T follicular helper cell (primary cell): ENCODE measurements around the gene PTPMT1.

Source experiments
- DNase-seq: peaks from one replicate; pipeline ENCODE4 v3.0.0-alpha.2; 2020; ENCODE audit warnings: low read depth

Gene PTPMT1

DNA sequence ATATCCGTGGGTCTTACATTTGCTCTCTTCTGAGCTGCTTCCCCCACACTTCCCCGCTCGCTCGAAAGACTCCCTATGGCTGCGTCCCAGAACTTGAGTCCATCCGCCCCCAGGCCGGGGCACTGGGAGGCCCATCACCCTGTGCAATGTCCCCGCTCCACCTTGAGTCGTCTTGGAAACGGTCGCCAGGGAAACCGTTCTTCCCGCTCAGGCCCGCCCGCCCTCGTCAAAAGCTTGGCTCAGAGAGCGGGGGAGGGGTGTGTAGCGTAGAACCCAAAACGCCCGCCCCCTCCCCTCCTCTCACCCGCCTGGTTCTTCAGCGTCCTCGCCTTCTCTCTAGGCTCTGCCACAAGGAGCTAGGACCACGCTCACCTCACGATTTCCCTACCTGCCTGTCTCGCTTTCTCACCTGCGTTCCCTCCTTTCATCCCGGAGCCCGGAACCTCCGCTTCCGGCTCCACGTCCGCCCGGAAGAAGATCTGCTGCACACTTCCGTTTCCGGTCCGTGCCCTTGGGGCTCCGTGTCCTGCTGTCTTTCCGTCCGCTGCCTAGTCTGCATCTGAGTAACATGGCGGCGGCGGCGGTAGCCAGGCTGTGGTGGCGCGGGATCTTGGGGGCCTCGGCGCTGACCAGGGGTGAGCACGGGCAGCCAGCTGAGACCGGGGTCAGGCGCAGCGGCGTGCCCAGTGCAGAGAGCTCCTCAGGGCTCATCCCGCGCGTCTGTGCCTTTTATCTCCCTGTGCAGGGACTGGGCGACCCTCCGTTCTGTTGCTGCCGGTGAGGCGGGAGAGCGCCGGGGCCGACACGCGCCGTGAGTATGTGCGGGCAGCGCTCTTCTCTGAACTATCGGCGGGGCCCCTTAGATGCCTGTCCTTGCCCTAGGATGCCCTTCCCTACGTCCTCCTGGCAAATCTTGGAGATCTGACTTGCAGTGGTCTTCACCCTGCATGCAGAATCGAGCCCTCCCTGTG, 13.4 kb downstream of the PTPMT1 start, which contains the start of the genes KBTBD4 and NDUFS3:
Gene KBTBD4, minus strand, starts transcription at position 447 of the 971 bp plus-strand sequence. Its CDS starts 19 bp downstream, at position 428.
Gene NDUFS3, plus strand, starts transcription at position 551 of the 971 bp plus-strand sequence. Its CDS starts 18 bp downstream, at position 569.
- DNase-seq = peak; percentile 84

DNA sequence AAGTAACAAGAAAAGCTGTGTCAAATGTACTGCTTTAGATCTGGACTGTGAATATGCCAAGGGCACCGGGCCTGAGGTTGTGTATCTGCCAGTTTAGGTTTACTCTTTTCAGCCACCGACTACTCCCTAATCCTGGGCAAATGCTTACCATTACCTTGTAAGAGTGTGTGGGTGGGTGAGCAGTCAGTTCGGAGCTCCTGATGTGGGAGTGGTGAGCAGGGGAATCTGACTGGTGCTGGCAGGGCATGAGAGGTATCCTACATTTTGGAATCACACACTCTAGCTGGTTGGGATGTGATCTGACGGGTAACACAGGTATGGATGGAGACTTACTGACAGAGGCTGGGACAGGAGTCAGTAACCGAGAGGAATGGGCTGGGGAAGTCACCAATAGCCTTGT, 18.4 kb downstream of the PTPMT1 start:
- no peak for DNase-seq

DNA sequence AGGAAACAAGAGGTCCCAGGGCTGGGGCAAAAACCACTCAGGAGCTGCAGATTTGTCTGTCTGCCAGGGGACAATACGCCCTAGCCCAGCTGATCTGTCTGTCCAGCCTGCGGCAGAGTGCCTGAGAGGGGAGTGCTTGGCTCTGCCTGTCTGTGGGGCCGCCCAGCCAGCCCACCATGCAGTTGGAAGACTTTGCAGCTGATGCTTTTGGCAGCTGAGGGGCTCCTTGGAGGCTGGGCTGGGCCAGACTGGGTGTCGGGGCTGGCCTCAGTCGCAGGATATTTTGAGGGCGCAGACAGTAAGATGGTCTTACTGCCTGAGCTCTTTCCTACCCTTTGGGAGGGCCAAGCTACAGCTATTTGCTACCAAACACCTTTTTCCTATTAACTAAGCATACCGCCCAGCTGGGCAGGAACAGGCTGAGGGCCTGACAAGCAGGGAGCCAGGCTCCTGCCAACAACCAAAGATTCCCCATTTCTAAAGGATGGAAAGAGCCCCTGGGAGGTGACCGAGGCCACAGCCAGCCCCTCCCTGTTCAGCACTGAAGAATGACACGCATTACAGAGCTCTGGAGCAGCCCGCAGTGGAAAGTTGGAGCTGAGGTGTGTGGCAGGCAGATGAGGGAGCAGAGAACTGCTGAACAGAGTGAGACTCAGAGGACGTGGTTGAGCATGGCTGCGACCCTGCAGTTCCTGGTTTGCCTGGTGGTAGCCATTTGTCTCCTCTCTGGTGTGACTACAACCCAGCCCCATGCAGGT, 20.9 kb downstream of the PTPMT1 start, which contains the start of gene FAM180B:
Gene FAM180B, plus strand, starts transcription at position 581 of the 758 bp plus-strand sequence. Its CDS starts 91 bp downstream, at position 672.
- DNase-seq = no peak

DNA sequence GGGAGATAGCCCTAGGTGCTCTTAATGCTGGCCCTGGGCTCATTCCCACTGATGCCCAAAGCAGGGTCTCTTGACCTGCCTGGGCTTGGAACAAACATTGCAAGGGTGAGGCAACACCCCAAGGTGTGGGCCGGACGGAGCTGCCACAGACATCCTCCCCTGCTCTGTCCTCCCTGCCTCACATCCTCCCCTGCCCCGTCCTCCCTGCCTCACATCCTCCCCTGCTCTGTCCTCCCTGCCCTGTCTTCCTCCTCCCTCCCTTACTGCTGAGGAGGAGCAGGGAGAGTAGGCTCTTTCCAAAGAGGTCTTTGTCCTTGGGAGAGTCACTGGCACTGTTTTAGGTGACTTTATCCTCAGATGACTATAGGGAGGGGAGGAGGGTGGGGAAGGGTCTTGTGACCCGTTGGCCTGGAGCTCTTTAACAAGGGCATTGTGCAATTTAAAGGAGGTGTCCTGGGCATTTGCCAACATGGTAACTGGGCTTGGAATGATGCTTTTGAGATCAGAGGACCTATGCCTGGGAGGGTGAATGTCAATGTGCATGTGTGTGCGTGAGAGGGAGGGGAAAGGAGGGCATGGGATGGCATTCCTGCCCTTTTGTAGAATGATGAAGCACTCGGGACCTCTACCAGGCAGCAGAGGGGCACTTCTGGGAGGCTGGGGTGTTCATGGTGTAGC, 21.8 kb downstream of the PTPMT1 start:
- no peak for DNase-seq

DNA sequence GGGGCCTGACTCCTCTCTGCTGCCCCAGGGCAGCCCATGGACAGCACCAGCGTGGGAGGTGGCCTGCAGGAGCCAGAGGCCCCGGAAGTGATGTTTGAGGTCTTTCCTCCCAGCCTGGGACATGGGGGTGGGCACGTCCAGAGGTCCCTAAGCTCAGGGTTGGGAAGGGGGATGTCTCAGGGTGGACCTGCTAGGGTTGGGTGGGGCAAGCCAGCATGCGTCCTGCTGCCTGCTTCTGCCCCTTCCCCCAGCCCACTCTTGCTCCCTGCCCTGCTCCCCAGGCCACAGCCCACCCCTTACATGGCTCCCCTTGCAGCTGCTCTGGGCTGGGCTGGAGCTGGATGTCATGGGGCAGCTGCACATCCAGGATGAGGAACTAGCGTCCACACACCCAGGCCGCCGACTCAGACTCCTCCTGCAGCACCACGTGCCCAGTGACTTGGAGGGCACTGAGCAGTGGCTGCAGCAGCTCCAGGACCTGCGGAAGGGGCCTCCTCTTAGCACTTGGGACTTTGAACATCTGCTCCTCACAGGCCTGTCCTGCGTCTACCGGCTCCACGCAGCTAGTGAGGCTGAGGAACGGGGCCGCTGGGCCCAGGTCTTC, 22.4 kb downstream of the PTPMT1 start:
- no peak for DNase-seq

DNA sequence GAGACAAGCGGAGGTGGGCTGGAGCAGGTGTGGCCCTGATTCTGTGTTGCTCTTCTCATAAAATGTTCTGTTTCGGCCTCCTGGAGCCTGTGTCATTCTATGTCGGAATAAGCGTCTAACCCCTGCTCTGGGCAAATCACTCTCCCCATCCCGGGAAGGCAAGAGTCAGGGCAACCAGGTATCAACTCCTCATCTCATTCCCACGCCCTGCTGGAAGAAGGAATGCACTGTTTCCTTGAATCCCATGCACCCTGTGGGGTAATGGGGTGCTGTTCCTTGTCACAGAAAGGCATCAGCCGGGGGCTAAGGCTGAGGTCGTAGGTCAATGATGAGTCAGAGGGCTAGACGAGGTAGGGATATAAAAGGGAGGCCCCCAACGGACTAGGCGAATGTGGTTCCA, 23.7 kb downstream of the PTPMT1 start:
- no peak for DNase-seq

DNA sequence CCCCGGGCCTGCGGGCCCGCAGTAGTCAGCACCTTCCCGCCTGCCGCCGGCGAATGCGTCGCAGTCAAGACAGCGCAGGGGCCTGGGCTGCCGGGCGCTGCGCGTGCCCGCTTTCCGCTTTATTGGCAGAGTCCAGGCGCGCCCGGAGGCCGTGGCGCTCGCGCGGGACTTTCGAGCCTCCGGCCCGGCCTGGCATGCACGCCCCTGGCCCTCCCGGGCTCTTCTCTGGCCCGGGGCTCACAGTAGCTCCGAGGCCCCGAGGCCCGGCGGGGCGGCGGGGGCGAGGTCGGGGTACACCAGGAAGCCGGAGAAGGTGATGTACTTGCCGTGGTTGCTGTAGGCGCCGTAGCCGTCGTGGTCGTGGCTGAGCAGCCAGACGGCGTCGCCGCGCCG, 24.2 kb downstream of the PTPMT1 start:
- no peak for DNase-seq

DNA sequence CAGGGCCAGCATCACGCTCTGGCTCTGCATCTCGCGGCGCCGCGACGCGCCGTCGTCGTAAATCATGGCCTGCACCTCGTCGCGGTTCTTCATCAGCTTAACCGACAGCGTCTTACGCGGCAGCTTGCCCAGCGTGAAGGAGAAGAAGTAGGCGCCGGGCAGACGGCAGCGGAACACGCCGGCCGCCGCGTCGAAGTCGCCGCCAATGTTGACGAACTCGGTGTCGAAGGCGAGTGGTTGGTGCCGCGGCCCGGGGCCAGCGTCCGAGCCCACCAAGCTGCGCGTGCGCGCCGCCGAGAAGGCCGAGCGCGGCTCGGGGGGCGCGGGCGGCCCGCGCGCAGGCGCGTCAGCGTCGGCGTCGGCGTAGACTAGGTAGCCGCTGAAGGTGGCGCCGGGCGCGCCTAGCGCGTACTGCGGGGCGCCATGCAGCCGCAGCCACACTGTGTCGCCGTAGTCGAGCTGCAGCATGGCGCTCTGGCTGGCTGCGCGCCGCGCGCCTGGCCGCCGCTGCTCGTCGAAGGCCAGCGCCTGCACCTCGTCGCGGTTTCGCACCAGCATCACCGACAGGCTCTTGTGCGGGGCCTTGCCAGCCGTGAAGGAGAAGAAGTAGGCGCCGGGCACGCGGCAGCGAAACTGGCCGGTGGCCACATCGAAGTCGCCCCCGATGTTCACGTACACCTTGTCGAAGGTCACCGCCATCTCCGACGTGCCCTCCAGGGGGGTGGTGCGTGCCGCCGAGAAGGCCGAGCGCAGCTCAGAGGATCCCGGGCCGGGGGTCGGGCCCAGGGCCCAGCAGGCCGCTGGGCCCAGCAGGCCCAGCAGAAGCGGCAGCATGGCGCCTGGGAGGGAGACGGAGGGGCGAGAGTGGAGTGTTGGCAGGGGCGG, 24.8 kb downstream of the PTPMT1 start:
- no peak for DNase-seq

DNA sequence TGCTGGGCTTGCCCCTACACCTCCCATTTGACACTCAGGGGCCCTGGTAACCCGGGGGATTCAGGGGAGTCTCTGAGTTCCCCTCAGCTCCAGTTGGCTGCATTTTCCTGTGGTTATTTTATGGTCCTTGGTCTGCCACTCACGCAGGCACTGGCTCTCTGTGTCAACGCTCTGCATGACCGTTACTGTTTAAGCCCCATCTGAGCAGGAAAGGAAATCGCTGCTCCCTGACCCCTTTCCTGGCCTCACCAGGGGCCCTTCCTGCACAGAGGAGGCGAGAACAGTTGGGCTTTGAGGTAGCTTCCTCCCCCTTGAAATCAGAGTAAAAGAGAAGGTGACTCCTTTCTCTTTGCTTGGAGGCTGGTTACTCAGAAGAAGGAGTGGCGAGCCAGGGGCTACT, 26.4 kb downstream of the PTPMT1 start:
- no peak for DNase-seq

DNA sequence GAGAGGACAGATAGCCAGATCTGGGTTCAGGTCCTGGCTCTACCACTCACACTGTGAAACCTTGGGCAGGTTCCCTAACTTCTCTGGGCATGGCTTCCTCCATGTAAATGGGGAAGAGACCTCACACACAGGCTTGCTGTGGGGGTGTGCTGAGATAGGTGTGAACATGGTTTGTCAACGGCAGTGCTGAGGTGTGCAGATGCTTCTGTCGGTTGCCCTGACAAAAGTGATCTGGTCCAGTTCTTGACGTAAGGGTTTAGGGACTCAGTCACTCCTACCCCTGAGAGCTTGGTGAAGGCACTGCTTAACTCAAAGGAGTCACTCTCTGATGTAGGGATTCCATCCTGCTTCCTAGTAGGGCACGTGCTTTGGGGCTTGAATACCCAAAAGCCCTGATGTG, 26.9 kb downstream of the PTPMT1 start:
- no peak for DNase-seq

DNA sequence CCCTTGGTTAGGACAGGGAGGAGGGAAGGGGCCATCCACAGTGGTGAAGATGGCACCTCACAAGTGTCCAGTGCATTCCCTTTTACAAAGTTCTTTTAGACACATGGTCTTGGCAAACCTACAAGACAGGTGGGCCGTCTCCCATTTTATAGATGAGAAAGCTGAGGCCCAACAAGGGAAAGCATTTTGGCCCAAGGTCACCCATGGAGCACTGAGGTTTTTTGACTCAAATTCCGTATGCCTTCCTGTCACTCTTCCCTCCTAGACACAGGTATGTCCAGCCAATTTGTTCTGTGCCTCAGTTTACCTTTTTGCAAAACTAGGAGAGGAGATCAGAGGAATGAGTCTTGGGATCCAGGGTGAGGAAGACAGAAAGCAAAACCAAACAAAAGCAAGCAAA, 27.6 kb downstream of the PTPMT1 start:
- no peak for DNase-seq

DNA sequence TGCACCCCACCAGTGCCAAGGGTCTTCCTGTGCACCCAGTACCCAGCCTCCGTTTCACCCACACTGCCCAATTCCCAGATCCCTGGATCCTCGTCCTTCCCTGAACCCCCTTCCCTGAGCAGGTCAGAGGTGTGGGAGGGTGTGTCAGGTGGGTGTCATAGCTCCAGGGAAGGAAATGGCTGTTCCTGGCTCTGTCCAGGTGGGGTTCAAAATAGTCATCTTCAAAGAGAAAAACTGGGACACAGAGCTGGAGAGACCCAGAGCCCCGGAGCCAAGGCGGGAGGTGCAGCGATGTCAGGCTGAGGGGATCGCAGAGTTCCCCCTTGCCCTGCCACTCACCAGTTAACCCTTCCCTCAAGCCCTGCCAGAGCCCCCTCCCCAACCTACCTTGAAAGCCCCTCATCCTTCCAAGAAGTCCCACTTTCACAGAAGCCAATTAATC, 28.1 kb downstream of the PTPMT1 start:
- no peak for DNase-seq

DNA sequence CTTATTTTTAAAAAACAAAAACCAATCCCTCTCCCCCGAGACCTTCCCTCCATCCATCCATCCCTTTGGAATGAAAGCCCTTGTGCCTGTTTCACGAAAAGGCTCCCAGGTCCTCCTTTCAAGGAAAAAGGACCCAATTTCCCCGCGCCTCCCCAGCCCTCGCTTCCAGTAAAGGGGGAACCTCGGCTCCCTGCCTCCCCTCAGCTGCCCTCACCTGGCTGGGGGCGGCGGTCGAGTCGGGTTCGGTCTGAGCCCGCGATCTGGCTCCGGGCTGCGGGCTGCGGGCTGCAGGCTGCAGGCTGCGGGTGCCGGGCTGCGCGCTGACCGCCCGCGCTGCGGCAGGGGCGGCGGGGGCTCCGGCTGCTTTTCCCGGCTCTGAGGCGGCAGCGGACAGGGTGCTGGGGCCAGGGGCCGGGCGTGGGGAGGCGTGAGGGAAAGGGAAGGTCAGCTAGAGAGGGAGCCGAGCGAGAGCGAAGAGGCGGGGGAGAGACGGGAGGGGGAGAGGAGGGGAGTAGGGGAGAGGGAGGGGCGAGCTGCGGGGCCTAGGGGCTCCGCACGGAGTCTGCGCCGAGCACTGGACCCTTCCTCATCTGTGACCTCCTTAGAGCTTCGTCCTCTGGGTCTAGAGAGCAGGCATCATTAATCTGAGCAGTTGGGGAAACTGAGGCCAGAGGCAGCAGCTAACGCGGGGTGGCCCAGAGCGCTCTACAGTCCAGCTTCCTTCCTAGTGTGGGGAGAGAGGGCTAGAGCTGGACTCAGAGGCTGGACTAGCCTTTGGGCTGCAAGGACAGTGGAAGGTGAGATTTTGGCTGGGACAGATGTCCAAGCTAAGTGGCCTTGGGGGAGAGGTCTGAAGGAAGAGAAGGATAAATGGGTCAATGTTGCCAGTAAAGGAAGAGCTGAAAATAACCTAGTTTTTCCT, 28.8 kb downstream of the PTPMT1 start, which contains the start of gene C1QTNF4:
Gene C1QTNF4, minus strand, starts transcription at position 478 of the 922 bp plus-strand sequence. CDS start 3,601 bp downstream, outside the sequence.
- no peak for DNase-seq

DNA sequence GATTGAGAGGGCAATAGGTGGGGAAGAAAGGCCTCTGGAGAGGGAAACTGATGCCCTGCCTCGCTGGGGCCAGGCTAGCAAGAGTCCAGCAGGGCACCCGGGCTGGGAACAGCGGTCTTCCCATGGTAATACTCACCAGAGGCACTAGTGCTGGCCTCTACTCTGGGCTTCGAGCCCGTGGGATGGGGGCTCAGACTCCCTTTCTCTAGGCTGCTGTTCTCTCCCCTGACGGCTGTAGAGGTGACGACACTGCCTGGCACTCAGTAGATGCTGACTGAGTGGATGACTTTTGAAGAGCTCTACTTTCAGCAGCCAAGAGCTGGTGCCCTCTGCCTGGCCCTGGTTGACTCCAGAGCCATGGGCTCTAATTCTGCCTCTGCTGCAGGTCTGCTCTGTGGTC, 29.6 kb downstream of the PTPMT1 start:
- no peak for DNase-seq

DNA sequence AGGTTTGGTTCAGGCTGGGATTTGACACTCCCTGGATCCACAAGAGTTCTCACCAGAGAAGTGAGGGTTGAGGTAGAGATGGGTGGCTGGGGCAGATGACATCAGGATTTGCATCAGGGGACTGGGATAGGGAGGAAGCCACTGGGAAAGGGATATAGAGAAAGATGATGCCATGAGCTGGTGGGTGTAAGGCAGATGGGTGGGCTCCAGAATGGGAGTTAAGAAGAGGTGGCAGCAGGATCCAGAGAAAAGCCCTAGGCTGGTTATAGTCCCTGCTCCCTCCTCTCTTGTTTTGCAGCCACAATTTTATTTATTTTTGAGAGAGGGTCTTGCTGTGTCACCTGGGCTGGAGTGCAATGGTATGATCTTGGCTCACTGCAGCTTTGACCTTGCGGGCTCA, 30.6 kb downstream of the PTPMT1 start:
- no peak for DNase-seq

DNA sequence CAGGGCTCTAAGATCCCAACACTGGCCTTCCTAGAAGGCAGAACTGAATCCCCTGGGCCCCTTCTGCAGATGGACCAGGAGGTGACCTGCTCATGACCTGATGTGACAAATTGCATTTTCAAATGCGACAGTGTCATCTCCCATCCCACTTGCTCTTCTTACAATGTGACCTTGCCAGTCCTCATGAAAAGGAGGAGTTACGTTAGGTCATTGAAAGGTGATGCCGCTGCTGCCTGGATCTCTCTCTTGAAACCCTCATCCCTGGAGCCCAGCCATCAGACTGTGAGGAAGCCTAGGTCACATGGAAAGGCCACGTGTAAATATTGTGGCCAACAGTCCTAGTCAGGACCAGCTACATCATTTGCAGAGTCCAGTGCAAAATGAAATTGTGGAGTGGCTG, 34.5 kb downstream of the PTPMT1 start:
- no peak for DNase-seq

DNA sequence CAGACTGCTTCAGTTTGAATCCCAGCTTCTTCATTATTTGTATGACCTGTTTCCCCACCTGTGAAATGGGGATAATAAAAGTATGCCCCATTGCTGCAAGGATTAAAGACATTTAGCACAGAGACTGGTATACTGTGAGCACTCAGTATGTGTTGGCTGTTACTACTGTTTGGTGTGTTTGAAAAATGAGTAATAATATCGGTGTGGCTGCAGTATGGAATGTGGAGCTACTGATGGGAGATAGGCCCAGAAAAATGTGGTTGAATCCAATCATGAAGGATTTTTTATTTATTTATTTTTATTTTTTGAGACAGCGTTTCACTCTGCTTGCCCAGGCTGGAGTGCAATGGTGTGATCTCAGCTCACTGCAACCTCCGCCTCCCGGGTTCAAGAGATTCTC, 37.9 kb downstream of the PTPMT1 start:
- no peak for DNase-seq

DNA sequence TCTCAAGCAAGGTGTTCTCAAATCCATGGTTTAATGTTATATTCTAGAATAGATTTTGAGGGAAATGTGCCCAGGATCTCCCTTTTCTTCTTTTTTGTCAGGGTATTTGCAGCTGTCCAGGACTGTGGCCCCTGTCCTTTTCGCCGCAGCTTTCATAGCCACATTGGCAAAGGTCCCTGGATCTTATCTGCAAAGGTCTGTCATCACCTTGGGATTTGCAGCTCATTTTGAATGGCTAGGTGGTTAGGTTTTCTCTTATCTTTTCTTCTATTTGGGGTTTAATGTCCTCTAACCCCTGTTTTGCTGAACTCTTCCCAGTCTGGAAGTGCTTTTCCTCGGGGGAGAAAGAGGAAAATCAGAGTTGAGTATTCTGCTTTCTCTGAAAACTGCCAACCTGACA, 40.5 kb downstream of the PTPMT1 start:
- no peak for DNase-seq

DNA sequence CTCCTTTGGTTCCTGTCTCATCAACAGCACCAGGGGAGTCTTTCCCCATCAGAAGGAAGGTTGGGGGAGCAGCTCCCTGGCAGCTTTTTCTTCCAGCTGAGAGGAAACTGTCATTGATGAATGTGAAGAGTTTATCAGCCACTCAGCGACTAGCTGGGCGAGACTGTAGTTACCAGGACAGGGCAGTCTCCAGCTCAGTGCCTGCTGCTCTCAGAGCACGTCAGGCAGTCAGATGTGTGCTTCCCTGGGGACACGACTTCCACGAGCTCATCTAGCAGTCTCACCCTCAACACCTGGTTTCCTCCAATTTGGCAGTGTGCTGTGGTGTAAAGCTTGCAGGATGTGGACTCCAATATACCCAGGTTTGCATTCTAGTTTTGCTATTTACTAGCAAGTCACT, 41.3 kb downstream of the PTPMT1 start:
- no peak for DNase-seq
